HG03575 (cell line): ENCODE measurements around the gene ARHGAP10.
"Not testable (repeated sequence)": the region's sequence is repeated elsewhere in the genome, so short reads cannot be mapped to it uniquely, and the experiment has no call there.

Experiments used
- ATAC-seq: cut with Tn5 transposase; IDR thresholded peaks from one replicate; pipeline ENCODE4 v1.9.1; 2021; ENCODE audit not compliant: unreplicated experiment, insufficient number of reproducible peaks, low FRiP score; ENCODE audit errors: extremely low read depth

Gene ARHGAP10

DNA sequence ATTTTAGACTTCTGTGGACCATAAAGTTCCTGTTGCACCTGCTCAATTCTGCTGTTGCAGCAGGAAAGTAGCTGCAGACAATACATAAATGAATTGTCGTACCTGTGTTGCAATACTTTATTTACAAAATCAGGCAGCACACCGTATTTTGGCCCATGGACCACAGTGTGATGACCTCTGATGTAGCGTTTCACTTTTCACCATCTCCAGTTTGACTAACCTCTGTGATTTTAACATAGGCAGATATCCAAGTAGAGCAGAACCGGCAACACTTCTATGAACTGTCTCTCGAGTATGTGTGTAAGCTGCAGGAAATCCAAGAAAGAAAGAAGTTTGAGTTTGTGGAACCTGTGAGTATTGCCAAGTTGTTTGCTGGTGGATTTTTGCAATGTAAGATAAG, 132.7 kb downstream of the ARHGAP10 start:
- no peak for ATAC-seq

DNA sequence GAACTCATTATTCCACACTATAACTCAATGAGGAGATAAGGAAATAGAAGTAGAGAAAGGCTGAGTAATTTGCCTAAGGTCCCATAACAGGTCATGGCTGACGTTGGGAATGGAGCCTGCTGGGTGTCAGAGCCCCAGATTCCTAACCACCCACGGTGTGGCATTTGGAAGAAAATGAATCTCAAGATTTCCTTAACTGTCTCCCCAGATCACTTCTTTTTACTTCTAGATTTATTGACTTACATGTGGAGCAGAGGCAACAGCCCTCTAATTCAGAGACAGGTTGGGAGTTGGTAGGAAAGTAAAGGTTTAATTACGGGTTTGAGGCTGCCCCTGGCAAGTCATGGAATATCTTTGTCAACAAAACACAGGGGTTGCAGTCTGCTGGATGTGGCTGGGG, 134.0 kb downstream of the ARHGAP10 start:
- no peak for ATAC-seq

DNA sequence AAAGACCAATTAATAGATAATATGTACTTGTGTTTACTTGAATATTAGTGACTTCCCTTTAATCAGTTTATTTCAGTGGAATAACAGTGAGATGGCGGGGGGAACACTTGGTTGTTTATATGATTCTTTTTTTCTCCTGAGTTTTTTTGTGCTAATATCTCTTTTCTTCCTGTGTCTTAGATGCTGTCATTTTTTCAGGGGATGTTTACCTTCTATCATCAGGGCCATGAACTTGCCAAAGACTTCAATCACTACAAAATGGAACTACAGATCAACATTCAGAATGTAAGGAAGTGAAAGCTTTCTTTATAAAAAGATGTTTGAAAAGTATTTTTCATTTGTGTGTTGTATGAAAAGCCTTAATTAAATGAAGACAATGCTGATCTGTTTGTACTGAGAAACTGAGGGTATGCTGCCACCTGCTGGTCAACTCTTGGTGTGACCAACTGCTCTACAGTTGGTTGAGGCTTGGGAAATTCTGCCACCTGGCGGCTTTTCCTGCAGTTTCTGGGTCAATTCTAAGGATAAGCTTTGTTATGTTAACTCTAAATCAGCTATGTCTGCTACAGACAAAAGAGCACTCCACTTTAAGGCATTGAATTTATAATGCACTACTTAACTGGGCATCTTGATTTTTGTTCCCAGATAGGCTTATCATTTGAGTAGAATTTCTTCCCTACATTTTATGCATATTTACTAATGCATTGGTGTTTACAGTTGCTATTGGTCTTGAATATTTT, 134.8 kb downstream of the ARHGAP10 start:
- peak; percentile 48 for ATAC-seq

- no peak for ATAC-seq
Observed at GRCh38 chr4:147874109-147874508, 142.2 kb downstream of the ARHGAP10 start.

- ATAC-seq = no peak
Observed at GRCh38 chr4:147877308-147877771, 145.5 kb downstream of the ARHGAP10 start.

DNA sequence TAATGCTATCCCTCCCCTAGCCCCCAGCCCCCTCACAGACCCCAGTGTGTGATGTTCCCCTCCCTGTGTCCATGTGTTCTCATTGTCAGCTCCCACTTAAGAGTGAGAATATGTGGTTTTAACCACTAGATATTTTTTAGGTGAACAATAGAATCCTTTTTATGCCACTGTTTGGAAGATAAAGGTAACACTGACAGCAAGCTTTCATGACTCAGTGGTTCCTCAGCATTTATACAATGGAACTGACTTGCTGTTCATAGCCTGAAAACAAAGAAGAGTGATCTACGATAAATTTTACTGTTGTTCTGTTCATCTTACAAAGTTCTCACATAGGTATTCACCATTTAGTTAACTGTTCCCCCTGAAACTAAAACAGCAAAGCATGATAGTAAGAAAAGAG, 147.8 kb downstream of the ARHGAP10 start:
- no peak for ATAC-seq

DNA sequence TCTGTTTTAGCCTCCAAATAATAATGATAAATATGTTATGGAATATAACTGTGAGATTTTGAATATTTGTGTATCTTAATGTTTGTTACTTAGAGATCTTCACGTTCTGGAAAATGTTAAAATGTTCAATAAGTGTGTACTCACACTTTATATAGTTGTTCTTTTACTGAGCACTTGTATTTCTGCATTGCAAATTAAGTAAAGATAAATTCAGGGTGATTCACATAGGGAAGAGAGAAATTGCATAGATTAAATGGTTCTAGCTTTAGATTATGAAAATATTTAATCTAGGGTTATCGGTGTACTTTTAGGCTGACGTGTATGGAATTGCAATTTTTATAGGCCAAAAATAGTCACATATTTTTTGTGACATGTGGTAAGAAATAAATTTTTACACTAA, 148.6 kb downstream of the ARHGAP10 start:
- ATAC-seq = no peak

- no peak for ATAC-seq
Observed at GRCh38 chr4:147884536-147884935, 152.6 kb downstream of the ARHGAP10 start.

- not testable (repeated sequence) for ATAC-seq
Observed at GRCh38 chr4:147885216-147885615, 153.3 kb downstream of the ARHGAP10 start.

GRCh38 chr4:147891476-147892115, 159.7 kb downstream of the ARHGAP10 start:
- no peak for ATAC-seq

DNA sequence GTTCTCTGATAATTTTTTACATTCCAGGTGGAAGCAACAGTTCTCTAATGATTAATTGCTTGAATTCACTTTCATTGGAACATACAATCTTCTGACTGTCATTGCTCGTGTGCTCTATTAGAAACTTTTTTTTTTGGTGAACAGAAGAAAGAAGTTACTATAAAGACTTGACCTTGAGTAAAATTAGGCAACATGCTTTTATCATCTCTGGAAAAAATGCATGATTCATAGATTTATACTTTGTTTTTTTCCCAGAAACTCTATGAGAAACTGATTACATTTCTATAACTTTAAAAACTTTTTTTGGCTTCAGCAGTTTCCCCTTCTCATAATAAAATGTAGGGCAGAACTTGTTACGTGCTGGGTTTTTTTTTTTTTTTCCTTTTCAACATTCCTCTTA, 167.6 kb downstream of the ARHGAP10 start:
- no peak for ATAC-seq

GRCh38 chr4:147901388-147901787, 169.5 kb downstream of the ARHGAP10 start:
- ATAC-seq = no peak

DNA sequence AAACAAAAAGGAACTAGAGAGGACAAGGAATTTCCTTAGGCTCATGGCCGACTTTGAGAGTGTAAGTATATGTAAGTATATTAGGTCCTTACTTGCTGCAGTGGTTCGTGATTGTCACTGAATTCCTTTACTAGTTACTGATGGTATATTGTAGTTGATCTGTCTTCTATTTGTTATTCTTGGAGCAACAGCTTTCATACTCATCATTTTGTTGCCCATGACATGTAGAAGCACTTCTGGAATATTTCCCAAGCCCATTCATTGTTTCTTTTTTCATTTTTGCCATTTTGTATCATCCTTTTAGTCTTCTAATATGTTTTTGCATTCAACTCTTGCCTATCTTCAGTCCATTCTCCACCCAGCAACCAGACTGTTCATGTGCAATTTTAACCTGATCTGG, 170.0 kb downstream of the ARHGAP10 start:
- ATAC-seq = no peak

GRCh38 chr4:147909225-147909624, 177.3 kb downstream of the ARHGAP10 start:
- no peak for ATAC-seq

- ATAC-seq = no peak
Observed at GRCh38 chr4:147910315-147910714, 178.4 kb downstream of the ARHGAP10 start.

DNA sequence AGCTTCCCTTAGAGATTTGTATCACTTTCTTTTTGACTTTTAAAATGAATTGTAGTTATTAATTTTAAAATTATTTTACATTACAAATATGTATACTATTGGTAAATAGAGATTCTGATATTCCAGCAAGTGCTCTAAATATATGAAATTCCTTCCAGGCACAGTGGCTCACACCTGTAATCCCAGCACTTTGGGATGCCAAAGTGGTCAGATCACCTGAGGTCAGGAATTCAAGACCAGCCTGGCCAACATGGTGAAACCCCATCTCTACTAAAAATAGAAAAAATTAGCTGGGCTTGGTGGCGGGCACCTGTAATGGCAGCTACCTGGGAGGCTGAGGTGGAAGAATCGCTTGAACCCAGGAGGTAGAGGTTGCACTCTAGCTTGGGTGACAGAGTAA, 180.2 kb downstream of the ARHGAP10 start:
- ATAC-seq = not testable (repeated sequence)

GRCh38 chr4:147913137-147913536, 181.2 kb downstream of the ARHGAP10 start:
- no peak for ATAC-seq

- ATAC-seq = no peak
Observed at GRCh38 chr4:147916351-147916750, 184.5 kb downstream of the ARHGAP10 start.

DNA sequence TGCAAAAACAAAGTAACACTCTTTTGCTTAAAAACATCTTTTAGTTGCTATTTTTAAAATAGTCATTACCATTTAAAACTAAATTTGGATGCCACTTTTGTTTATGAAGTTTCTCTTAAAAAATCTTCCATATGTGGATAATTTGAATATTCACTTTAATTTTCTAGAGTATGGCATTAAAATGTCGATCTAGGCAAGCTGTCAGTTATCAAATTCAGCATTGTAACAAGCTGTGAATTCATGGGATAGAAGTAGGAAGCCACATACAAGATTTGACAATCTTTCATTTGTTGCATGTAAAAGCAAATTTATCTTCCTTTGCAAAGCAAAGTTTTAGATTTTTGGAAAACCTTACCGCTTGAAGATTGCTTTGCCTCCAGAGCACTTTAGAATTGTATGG, 191.5 kb downstream of the ARHGAP10 start:
- no peak for ATAC-seq

DNA sequence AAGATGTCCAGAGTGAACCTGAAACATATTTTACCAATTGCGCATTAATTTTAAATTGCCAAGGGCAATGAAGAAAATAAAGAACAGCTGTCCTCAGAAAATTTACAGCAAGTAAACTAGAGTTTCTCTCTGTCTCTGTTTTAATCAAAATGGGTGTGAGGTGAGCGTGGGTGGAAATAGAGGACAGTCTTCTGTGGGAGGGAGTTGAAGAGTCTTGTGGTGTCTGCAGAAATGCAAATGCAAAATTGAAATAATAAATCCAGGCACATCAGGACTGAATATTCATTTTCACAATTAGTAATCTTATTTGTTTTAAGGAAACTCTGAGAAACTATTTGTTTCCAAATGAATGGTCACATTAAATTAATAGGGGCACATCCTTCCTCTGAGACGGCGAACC, 192.0 kb downstream of the ARHGAP10 start:
- ATAC-seq = no peak
